ENCODE results near the gene MPHOSPH8. TPM values are rescaled to one million over a fixed set of nuclear protein-coding genes. Genes with fewer than 3 reads are reported as not detected.

Gene MPHOSPH8
- total RNA-seq, 1 donor from 2014 or later = 29.4 TPM

DNA sequence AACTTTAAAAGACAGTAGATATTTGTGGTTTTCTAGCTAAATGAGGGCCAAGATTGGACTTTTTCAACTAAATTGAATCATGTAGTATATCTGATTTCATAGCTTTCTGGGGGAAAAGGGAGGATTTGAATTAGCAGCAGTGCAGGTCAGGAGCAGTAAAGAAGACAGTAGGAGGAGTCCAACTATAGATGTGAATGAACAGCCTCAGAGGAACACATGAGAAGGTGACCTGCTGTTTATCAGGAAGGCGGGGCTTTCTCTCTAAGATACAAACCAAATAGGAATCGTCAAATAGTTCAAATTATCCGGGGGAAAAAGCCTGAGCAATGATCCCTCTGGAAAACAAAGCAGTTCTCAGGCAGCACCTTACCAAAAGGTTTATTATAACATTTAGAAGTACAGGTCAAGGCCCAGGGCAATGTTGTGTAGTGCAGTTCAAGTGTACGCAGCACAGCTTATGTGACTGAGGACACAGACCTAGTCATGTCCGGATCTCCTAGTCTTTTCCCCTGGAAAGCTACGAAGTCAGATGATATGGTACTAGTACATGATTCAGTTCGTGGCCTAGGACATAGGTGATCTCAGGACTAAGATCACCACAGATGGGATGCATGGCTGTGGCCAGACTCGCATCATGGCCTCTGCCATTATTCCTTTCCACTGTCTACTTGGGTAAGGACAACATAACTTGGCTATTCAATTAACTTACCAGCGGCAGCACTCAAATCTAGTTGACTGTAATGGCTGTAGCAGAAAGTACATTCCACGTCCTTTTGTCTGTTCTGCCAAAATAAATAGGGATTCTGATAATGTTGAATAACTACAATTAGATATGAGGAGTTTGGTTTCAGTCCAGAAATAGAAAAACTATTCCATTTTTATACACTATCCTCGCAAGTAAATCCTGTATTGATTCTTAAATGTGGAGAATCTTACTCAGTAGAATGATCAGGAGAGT lies 40.3 kb downstream of the MPHOSPH8 start:
- TF ChIP-seq, protein P1, sequence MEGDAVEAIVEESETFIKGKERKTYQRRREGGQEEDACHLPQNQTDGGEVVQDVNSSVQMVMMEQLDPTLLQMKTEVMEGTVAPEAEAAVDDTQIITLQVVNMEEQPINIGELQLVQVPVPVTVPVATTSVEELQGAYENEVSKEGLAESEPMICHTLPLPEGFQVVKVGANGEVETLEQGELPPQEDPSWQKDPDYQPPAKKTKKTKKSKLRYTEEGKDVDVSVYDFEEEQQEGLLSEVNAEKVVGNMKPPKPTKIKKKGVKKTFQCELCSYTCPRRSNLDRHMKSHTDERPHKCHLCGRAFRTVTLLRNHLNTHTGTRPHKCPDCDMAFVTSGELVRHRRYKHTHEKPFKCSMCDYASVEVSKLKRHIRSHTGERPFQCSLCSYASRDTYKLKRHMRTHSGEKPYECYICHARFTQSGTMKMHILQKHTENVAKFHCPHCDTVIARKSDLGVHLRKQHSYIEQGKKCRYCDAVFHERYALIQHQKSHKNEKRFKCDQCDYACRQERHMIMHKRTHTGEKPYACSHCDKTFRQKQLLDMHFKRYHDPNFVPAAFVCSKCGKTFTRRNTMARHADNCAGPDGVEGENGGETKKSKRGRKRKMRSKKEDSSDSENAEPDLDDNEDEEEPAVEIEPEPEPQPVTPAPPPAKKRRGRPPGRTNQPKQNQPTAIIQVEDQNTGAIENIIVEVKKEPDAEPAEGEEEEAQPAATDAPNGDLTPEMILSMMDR (IDR thresholded peaks at IDR 0.05; ENCODE audit: borderline replicate concordance) = no peak
- H3K4me3 ChIP-seq = no peak overlapping the region
- H3K36me3 ChIP-seq = peaks cover 85% of the 10 kb centered on the region
- no peak for DNase-seq
- H3K4me1 ChIP-seq = peaks cover 4% of the 10 kb centered on the region
- H3K27me3 ChIP-seq (ENCODE audit: low read depth) = no peaks in the 10 kb centered on the region
- no peak overlapping the region for H3K27ac ChIP-seq (replicated peaks)
- H3K9me3 ChIP-seq (replicated peaks) = no peaks in the 10 kb centered on the region
- intact Hi-C loops (cut with micrococcal nuclease) = no loop called here

- TF ChIP-seq, protein P1 (IDR thresholded peaks at IDR 0.05; ENCODE audit: borderline replicate concordance) = no peak
- intact Hi-C loops (cut with micrococcal nuclease) = no loop called here
- no peaks in the 10 kb centered on the region for H3K9me3 ChIP-seq (replicated peaks)
- H3K4me3 ChIP-seq = no peak overlapping the region
- peaks cover 4% of the 10 kb centered on the region for H3K4me1 ChIP-seq
- no peaks in the 10 kb centered on the region for H3K27me3 ChIP-seq (ENCODE audit: low read depth)
- no peak for DNase-seq
- peaks cover 80% of the 10 kb centered on the region for H3K36me3 ChIP-seq
- H3K27ac ChIP-seq (replicated peaks) = no peak overlapping the region
These were observed 41.4 kb downstream of the MPHOSPH8 start for GRCh38 chr13:19674898-19675297.

DNA sequence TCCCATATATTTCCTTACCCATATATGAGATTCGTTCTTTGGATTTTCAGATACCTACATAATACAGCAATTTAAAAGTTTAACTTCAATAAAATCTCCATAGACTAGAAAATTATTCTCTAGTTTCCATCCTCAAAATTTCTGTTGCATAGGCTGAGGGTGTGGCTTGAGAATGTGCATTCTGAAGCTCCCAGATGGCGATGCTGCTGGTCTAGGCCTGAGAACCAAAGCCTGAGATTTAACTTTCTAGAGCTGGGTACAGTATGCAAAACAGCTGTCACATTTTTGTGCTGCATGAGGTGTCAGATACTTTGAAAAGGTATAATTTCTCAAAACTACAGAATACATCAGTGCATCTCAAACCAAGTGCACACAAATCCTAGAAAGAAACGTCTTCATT lies 42.7 kb downstream of the MPHOSPH8 start:
- TF ChIP-seq, protein P1 (IDR thresholded peaks at IDR 0.05; ENCODE audit: borderline replicate concordance) = no peak
- intact Hi-C loops (cut with micrococcal nuclease) = no loop called here
- no peak overlapping the region for H3K27ac ChIP-seq (replicated peaks)
- peaks cover 4% of the 10 kb centered on the region for H3K4me1 ChIP-seq
- H3K9me3 ChIP-seq (replicated peaks) = no peaks in the 10 kb centered on the region
- H3K4me3 ChIP-seq = no peak overlapping the region
- no peak for DNase-seq
- H3K36me3 ChIP-seq = peaks cover 68% of the 10 kb centered on the region
- H3K27me3 ChIP-seq (ENCODE audit: low read depth) = no peaks in the 10 kb centered on the region

DNA sequence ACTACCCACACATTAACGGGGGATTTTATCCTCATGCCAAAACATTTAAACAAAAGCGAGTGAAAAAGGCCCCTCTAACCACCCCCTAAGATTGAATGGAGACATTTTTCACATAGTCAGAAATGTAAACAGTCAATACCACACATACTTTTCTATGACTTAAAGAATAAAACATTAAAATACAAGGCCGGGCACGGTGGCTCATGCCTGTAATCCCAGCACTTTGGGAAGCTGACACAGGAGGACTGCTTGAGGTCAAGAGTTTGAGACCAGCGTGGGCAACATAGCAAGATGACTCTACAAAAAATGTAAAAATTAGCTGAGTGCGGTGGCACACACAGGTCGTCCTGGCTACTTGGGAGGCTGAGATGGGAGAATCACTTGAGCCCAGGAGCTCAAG lies 47.3 kb downstream of the MPHOSPH8 start:
- Histone ChIP-seq H3K9me3 (replicated peaks) (no peaks in the 10 kb centered on the region), H3K27ac (replicated peaks) (no peak overlapping the region), H3K4me1 (peaks cover 6% of the 10 kb centered on the region), H3K4me3 (no peak overlapping the region), H3K27me3 (ENCODE audit: low read depth) (no peaks in the 10 kb centered on the region), H3K36me3 (peaks cover 25% of the 10 kb centered on the region)
- no peak for DNase-seq
- TF ChIP-seq, protein P1 (IDR thresholded peaks at IDR 0.05; ENCODE audit: borderline replicate concordance) = no peak
- intact Hi-C loops (cut with micrococcal nuclease) = no loop called here

DNA sequence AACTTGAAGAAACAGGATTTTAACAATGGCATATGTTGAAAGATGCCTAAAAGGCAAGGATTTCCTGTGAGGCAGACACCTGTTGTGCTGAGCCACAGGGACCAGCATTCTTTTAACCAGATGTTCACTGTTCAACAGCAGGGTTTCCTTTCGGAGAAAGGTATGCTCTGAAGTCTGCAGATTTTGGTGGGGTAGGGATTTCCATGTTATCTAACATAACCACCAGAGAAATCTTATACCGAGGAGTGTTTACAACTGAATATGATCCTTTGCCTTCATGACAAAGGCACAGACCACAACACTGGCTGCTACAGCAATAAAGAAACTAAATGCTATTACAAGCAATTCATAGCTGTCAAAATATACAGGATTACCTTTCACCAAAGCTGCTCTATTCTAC lies 48.1 kb downstream of the MPHOSPH8 start:
- Histone ChIP-seq H3K36me3 (peaks cover 17% of the 10 kb centered on the region), H3K27me3 (ENCODE audit: low read depth) (no peaks in the 10 kb centered on the region), H3K4me1 (peaks cover 6% of the 10 kb centered on the region), H3K4me3 (no peak overlapping the region), H3K27ac (replicated peaks) (no peak overlapping the region), H3K9me3 (replicated peaks) (no peaks in the 10 kb centered on the region)
- no peak for DNase-seq
- TF ChIP-seq, protein P1 (IDR thresholded peaks at IDR 0.05; ENCODE audit: borderline replicate concordance) = no peak
- intact Hi-C loops (cut with micrococcal nuclease) = no loop called here

All from left ventricle myocardium inferior (tissue), 1 donor.